Parathyroid adenoma (tissue), 2 donors: ENCODE data around the gene DCDC2B.

Experiments used
- H2AFZ ChIP-seq: fragments of 300-600 bp; sonication (generic); one replicate; pipeline ENCODE4 v1.7.0; 2017; ENCODE audit warnings: antibody characterized with exemption, mild to moderate bottlenecking
- H3K27ac ChIP-seq: fragments of 300-600 bp; sonication (generic); one replicate; pipeline ENCODE4 v1.7.0; 2017
- H3K27me3 ChIP-seq: fragments of 300-600 bp; sonication (generic); one replicate; pipeline ENCODE4 v1.7.0; 2017; ENCODE audit warnings: low read length; ENCODE audit not compliant: control insufficient read depth, insufficient read depth
- H3K36me3 ChIP-seq: fragments of 300-600 bp; sonication (generic); one replicate; pipeline ENCODE4 v1.7.0; 2017; ENCODE audit warnings: low read length; ENCODE audit not compliant: control insufficient read depth, insufficient read depth
- H3K4me1 ChIP-seq: fragments of 300-600 bp; sonication (generic); one replicate; pipeline ENCODE4 v1.7.0; 2017; ENCODE audit warnings: control low read depth
- H3K4me2 ChIP-seq: fragments of 300-600 bp; sonication (generic); one replicate; pipeline ENCODE4 v1.7.0; 2017; ENCODE audit warnings: low read length
- H3K4me3 ChIP-seq: fragments of 300-600 bp; sonication (generic); one replicate; pipeline ENCODE4 v1.7.0; 2017; ENCODE audit warnings: low read depth, low read length
- H3K79me2 ChIP-seq: fragments of 300-600 bp; sonication (generic); one replicate; pipeline ENCODE4 v1.7.0; 2017; ENCODE audit warnings: control low read depth
- H3K9ac ChIP-seq: fragments of 300-600 bp; sonication (generic); one replicate; pipeline ENCODE4 v1.7.0; 2017; ENCODE audit warnings: mild to moderate bottlenecking
- H3K9me3 ChIP-seq: fragments of 300-600 bp; sonication (generic); one replicate; pipeline ENCODE4 v1.7.0; 2017; ENCODE audit warnings: low read length; ENCODE audit not compliant: control insufficient read depth
- TF ChIP-seq, protein P1 (sequence below): fragments of 300-600 bp; sonication (generic); IDR thresholded peaks from one replicate; pipeline ENCODE4 v1.7.0; 2017; ENCODE audit warnings: antibody characterized with exemption, mild to moderate bottlenecking
- donor health status: primary hyperparathyroidism.

The DCDC2B gene

DNA sequence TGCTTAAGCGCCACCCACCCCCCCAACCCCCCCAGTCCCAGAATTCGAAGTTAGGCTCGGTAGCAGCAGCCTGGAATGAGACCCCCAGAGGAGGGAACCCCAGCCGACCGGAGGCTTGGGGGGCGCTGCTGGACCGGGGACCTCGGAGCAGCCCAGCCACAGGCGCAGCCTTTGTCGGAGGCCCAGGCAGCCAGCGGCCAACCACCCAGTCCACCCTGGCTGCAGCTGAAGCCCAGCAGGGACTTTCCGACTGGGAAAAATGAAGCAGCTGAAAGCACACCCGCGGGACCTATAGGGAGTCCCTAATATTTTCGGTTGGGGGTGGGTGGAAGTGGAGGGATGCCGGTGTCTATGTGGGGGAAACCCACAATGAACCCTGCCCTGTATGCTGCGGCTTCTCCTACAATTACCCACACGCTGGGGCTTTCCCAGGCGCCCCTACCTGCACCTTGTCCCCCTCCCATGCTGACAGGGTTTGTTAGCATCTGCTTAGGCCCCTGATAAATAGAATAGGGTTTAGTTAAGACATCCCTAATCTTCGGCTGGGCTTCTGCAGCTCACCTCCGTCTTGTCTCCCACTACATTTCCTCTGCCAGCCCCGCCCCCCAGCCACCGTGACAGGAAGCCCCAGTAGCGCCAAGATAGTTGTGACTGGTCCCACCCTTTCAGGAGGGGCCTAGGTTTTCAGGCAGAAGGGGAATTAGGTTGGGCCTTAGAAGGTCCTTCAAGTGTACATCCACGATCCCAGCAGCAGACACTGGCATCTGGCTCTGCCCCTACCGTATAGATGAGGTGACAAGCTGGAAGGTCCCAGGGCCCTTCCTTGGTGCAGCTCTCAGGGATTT is 7.7 kb upstream of the DCDC2B start:
- peak overlapping the region; percentile 72 for H3K4me3 ChIP-seq
- H3K4me1 ChIP-seq = peaks cover 11% of the 10 kb centered on the region

DNA sequence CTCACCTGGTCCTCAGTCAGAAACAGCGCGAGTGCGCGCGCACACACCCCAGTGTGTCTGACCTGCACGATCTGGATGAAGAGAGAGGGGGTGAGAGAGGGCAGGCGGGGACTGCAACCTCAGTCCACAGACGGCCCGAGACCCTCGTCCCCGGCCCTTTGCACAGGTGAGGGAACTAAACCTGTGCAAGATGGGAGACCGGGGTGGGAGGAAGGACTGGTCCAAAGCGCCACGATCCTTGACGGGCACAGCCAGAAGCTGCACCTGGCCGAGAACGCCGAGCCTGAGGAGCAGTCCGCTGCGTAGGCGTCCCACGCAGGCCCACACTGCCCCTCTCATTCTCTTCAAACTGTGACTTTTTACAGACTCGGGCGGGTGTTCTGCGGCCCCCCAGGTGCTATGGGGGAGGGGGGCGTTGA is 3.9 kb upstream of the DCDC2B start:
- TF ChIP-seq, protein P1, sequence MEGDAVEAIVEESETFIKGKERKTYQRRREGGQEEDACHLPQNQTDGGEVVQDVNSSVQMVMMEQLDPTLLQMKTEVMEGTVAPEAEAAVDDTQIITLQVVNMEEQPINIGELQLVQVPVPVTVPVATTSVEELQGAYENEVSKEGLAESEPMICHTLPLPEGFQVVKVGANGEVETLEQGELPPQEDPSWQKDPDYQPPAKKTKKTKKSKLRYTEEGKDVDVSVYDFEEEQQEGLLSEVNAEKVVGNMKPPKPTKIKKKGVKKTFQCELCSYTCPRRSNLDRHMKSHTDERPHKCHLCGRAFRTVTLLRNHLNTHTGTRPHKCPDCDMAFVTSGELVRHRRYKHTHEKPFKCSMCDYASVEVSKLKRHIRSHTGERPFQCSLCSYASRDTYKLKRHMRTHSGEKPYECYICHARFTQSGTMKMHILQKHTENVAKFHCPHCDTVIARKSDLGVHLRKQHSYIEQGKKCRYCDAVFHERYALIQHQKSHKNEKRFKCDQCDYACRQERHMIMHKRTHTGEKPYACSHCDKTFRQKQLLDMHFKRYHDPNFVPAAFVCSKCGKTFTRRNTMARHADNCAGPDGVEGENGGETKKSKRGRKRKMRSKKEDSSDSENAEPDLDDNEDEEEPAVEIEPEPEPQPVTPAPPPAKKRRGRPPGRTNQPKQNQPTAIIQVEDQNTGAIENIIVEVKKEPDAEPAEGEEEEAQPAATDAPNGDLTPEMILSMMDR = no peak
- Histone ChIP-seq H3K4me1 (peaks cover 6% of the 10 kb centered on the region), H3K4me3 (peak overlapping the region; percentile 69), H3K36me3 (no peaks in the 10 kb centered on the region), H3K27ac (peak overlapping the region; percentile 39), H3K79me2 (no peaks in the 10 kb centered on the region), H3K9me3 (no peaks in the 10 kb centered on the region), H3K9ac (no peak overlapping the region), H3K4me2 (peak overlapping the region; percentile 93), H3K27me3 (no peaks in the 10 kb centered on the region), H2AFZ (peak overlapping the region; percentile 79)

More for the DNA sequence above, 7.7 kb upstream of the DCDC2B start:
- H3K27ac ChIP-seq = peak overlapping the region; percentile 88
- peak overlapping the region; percentile 58 for H2AFZ ChIP-seq
- H3K9ac ChIP-seq = no peak overlapping the region
- H3K4me2 ChIP-seq = peak overlapping the region; percentile 91
- H3K36me3 ChIP-seq = no peaks in the 10 kb centered on the region
- H3K79me2 ChIP-seq = no peaks in the 10 kb centered on the region
- H3K27me3 ChIP-seq = no peaks in the 10 kb centered on the region
- no peaks in the 10 kb centered on the region for H3K9me3 ChIP-seq
- TF ChIP-seq, protein P1 = no peak

DNA sequence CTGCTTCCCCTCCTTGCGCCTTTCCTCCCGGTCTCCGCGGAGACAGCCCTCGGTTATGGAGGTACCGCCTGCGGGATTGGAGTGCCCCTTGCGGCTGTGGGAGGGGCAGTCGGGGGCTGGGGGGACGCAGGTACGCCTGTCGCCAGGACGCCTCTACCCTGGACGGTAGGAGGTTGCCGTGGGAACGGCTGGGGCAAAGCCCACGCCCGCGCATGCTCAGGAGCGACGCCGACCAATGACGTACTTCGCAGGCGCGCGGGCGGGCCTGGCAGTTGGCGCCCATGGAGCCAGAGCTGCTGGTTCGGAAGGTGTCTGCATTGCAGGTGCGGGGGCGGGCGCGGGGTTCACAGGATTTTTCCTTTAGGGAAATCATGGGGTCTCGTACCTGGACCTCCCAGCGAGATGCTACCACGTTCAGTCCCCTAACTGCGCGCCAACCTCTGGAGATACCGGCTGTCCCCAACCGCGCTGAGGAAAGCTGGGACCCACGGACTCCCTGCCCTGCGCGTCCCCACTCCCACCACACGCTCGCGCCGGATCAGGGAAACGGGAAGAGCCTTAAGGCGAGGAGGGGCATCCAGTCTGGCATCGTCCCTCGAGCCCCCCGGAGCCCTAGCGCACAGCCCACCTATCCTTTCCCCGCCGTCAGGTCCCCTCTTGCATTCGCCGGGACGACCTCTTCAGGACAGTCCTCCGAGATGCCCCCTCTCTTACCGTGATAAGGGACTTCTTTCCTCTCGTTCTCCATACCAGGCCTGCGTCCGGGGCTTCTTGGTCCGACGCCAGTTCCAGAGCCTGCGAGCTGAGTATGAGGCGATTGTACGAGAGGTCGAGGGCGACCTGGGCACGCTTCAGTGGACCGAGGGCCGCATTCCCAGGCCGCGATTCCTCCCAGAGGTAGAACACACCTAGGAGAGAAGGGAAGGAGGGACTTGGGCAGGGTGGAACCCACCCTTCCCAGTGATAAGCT is 3.2 kb upstream of the DCDC2B start, which contains the start of gene IQCC:
Gene IQCC (plus strand): TSS at position 271 of the 970 bp plus-strand sequence. CDS start 11 bp downstream, at position 282.
- Histone ChIP-seq H3K4me2 (peak within 1 kb of the TSS; percentile 93), H3K4me3 (peak within 1 kb of the TSS; percentile 69), H3K27me3 (no peaks in the 10 kb centered on the region), H3K4me1 (peaks cover 4% of the 10 kb centered on the region), H3K36me3 (no peaks in the 10 kb centered on the region), H3K9ac (no peak within 1 kb of the TSS), H2AFZ (peak within 1 kb of the TSS; percentile 79), H3K27ac (peak within 1 kb of the TSS; percentile 39), H3K79me2 (no peaks in the 10 kb centered on the region), H3K9me3 (no peaks in the 10 kb centered on the region)
- TF ChIP-seq, protein P1 = peak; percentile 23

DNA sequence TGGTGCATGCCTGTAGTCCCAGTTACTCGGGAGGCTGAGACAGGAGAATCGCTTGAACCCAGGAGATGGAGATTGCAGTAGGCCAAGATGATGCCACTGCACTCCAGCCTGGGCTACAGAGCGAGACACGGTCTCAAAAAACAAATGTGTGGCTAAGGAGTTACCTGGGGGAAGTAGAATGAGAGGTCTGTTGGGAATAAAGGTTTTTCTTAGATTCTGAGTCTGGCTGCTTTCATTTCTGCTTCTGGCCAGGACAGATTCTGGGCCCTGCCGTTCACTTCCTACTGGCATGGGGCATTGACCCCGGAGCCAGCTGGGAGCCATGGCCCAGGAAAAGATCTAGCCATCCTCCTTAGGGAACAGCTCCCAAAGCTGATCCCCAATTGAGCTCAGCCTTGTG is 420 bp upstream of the DCDC2B start:
- peaks cover 2% of the 10 kb centered on the region for H3K4me1 ChIP-seq
- H3K9me3 ChIP-seq = no peaks in the 10 kb centered on the region
- H3K27ac ChIP-seq = no peak overlapping the region
- no peaks in the 10 kb centered on the region for H3K36me3 ChIP-seq
- H3K79me2 ChIP-seq = no peaks in the 10 kb centered on the region
- H3K9ac ChIP-seq = no peak overlapping the region
- no peak overlapping the region for H2AFZ ChIP-seq
- H3K4me3 ChIP-seq = no peak overlapping the region
- TF ChIP-seq, protein P1 = no peak
- no peak overlapping the region for H3K4me2 ChIP-seq
- no peaks in the 10 kb centered on the region for H3K27me3 ChIP-seq
